Measurements from ENCODE around the gene POU2F1.

POU2F1 gene

GRCh38 chr1:167476061-167476460 is 255.4 kb downstream of the POU2F1 start:
- no peak for DNase-seq

Measured in CD4-positive, alpha-beta T cell treated with Interleukin-4 for 1 hour (primary cell).